K562 (cell line): ENCODE measurements around the gene SAA2.
"Not testable (repeated sequence)": the region's sequence is repeated elsewhere in the genome, so short reads cannot be mapped to it uniquely, and the experiment has no call there.

ENCODE experiments used
- HDAC1 ChIP-seq, 2 experiments: fragments of 450-650 bp; IDR thresholded peaks; 2 replicates each; pipeline ENCODE4 v1.6.1; 2016 to 2017; ENCODE audit warnings: inconsistent platforms in 1 of 2, mild to moderate bottlenecking in 1 of 2, moderate library complexity in 1 of 2
- JUNB ChIP-seq: fragments of 450-650 bp; formaldehyde crosslinking; conservative IDR thresholded peaks from 2 replicates; pipeline ENCODE4 v1.4.0; 2020; ENCODE audit warnings: mild to moderate bottlenecking
- TAF1 ChIP-seq: IDR thresholded peaks from 2 replicates; pipeline ENCODE4 v1.6.1; 2011; ENCODE audit warnings: mild to moderate bottlenecking, low read length, moderate library complexity; ENCODE audit not compliant: insufficient read depth, control insufficient read depth, severe bottlenecking; ENCODE audit errors: extremely low read depth
- TF ChIP-seq, protein P1 (sequence below), 3 experiments: IDR thresholded peaks in 2 of 3; conservative IDR thresholded peaks in 1 of 3; 2 replicates each; pipeline ENCODE4 v1.5.1; 2011 to 2012; ENCODE audit warnings: low read length in 3 of 3, mild to moderate bottlenecking in 3 of 3, control low read depth in 2 of 3, improper control_type of control experiment in 1 of 3, inconsistent platforms in 1 of 3, low read depth in 1 of 3, mixed read lengths in 1 of 3, moderate library complexity in 1 of 3; ENCODE audit not compliant: insufficient read depth in 2 of 3
- TF ChIP-seq, protein P2 (sequence below): fragments of 250-450 bp; sonication (Bioruptor Pico); IDR thresholded peaks from 2 replicates; pipeline ENCODE4 v1.5.0; 2021

DNA sequence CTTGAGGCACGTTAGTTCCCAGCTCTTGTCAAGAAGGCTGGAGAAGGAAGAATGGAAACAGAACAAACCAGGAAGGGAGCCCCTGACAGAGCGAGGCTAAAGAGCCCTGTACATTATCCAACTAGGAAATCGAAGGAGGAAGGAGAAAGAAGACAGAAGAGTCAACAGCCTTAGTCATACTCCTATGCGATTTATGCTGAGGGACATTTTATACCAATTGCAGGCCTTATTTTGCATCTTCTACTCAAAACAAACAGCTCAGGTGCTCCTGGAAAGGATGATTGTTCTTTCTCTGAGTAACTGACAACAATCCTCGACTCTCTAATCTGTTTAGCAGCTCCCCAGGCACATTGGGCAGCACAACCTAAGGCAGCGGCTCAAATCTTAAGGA, 1.3 kb downstream of the SAA2 start:
- TF ChIP-seq HDAC1 (IDR thresholded peaks at IDR 0.05); TAF1; JUNB (CRISPR knock-in tag): not testable (repeated sequence)
- TF ChIP-seq, protein P1, sequence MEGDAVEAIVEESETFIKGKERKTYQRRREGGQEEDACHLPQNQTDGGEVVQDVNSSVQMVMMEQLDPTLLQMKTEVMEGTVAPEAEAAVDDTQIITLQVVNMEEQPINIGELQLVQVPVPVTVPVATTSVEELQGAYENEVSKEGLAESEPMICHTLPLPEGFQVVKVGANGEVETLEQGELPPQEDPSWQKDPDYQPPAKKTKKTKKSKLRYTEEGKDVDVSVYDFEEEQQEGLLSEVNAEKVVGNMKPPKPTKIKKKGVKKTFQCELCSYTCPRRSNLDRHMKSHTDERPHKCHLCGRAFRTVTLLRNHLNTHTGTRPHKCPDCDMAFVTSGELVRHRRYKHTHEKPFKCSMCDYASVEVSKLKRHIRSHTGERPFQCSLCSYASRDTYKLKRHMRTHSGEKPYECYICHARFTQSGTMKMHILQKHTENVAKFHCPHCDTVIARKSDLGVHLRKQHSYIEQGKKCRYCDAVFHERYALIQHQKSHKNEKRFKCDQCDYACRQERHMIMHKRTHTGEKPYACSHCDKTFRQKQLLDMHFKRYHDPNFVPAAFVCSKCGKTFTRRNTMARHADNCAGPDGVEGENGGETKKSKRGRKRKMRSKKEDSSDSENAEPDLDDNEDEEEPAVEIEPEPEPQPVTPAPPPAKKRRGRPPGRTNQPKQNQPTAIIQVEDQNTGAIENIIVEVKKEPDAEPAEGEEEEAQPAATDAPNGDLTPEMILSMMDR (IDR thresholded peaks at IDR 0.05 in 2 of 3, conservative IDR thresholded peaks at IDR 0.05 in 1 of 3; ENCODE audit: insufficient read depth in 2 of 3, low read depth in 1 of 3, low read length in 3 of 3) = not testable (repeated sequence)
- TF ChIP-seq, protein P2, sequence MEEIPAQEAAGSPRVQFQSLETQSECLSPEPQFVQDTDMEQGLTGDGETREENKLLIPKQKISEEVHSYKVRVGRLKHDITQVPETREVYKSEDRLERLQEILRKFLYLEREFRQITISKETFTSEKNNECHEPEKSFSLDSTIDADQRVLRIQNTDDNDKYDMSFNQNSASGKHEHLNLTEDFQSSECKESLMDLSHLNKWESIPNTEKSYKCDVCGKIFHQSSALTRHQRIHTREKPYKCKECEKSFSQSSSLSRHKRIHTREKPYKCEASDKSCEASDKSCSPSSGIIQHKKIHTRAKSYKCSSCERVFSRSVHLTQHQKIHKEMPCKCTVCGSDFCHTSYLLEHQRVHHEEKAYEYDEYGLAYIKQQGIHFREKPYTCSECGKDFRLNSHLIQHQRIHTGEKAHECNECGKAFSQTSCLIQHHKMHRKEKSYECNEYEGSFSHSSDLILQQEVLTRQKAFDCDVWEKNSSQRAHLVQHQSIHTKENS (CRISPR knock-in tag) = not testable (repeated sequence)
